ENCODE measurements around the gene CFAP251.
"Not testable (repeated sequence)": the region's sequence is repeated elsewhere in the genome, so short reads cannot be mapped to it uniquely, and the experiment has no call there.

The CFAP251 gene

GRCh38 chr12:122036153-122036552 lies 117.8 kb downstream of the CFAP251 start:
- H3K79me2 ChIP-seq (ENCODE audit: control insufficient read depth, insufficient read depth, low read length): no peaks in the 10 kb centered on the region
- no peak overlapping the region for H2BK120ac ChIP-seq (ENCODE audit: low read depth, low read length)
- no peak overlapping the region for H2AK5ac ChIP-seq (ENCODE audit: low read length)
- DNase-seq: no peak
- no CpG with 5 or more reads among the region's 6 CpGs for WGBS (ENCODE audit: extremely low coverage, insufficient coverage, low lambda C conversion rate)
- no peak overlapping the region for H2BK15ac ChIP-seq (replicated peaks; ENCODE audit: low read depth)
- no peak overlapping the region for H3K23ac ChIP-seq (ENCODE audit: low read length)
- no peak overlapping the region for H4K8ac ChIP-seq (ENCODE audit: low read depth, low read length)
- no peak overlapping the region for H2BK5ac ChIP-seq (ENCODE audit: low read length)
- H4K5ac ChIP-seq (ENCODE audit: low read length): no peak overlapping the region
- no peak overlapping the region for H3K4ac ChIP-seq (ENCODE audit: low read depth, low read length)
- no peak overlapping the region for H3K18ac ChIP-seq (ENCODE audit: low read length)
- no peaks in the 10 kb centered on the region for H3K36me3 ChIP-seq (ENCODE audit: control insufficient read depth, insufficient read depth, low read length)
- H3K4me3 ChIP-seq (ENCODE audit: low read length): no peak overlapping the region
- H3K4me2 ChIP-seq (ENCODE audit: low read length): no peak overlapping the region
- peaks cover 2% of the 10 kb centered on the region for H3K79me1 ChIP-seq (ENCODE audit: low read length)
- H3K27ac ChIP-seq (ENCODE audit: low read depth, low read length): no peak overlapping the region
- no peak overlapping the region for H3K9ac ChIP-seq (ENCODE audit: low read length)
- no peaks in the 10 kb centered on the region for H3K4me1 ChIP-seq (ENCODE audit: control insufficient read depth, low read depth, low read length)
- H3K56ac ChIP-seq (ENCODE audit: low read length): no peak overlapping the region
- no peaks in the 10 kb centered on the region for H3K27me3 ChIP-seq (ENCODE audit: insufficient read depth, low read length, poor library complexity)

DNA sequence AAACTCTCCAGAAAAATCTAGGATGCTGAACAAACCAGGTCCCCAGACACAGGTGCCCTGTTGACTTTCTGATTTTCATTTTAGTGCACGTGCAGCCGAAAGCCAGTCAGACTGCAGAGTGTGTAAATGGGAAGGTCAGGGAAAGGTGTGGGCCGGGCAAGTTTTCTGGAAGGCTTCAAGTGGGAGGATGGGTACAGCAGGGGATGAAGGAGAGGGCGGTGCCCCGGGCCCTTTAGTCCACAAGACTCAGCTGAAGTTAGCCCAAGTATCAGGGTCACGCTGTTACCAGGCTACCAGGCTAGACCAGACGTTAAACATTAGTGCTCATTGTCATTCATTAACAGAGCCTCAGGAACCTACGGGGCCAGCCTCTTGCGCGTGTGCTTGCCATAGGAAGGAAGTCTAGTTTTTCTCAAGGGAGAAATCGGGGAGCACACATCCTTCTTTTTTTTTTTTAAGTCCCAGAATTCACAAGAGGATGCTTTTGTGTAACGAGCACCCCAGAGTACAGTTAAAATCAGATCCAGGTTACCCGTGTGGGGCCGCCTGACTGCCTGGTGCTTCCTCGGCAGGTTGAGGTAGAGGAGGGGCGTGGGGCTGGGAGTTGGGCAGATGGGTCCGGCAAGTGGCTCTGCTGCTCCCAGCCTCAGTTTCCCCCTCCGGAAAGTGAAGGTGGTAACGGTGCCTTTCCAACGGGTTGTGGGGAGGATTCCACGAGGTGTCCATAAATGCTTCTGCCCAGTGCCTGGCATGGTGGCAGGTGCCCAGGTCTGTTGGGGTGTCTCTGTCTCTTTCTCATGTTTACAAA lies 122.4 kb downstream of the CFAP251 start:
- no peak overlapping the region for H2AK5ac ChIP-seq (ENCODE audit: low read length)
- peaks cover 4% of the 10 kb centered on the region for H3K36me3 ChIP-seq (ENCODE audit: control insufficient read depth, insufficient read depth, low read length)
- no peaks in the 10 kb centered on the region for H3K79me1 ChIP-seq (ENCODE audit: low read length)
- H3K4ac ChIP-seq (ENCODE audit: low read depth, low read length): no peak overlapping the region
- H3K4me3 ChIP-seq (ENCODE audit: low read length): no peak overlapping the region
- H4K5ac ChIP-seq (ENCODE audit: low read length): no peak overlapping the region
- no peak overlapping the region for H2BK15ac ChIP-seq (replicated peaks; ENCODE audit: low read depth)
- no peak overlapping the region for H3K23ac ChIP-seq (ENCODE audit: low read length)
- H3K27me3 ChIP-seq (ENCODE audit: insufficient read depth, low read length, poor library complexity): no peaks in the 10 kb centered on the region
- no peak overlapping the region for H4K8ac ChIP-seq (ENCODE audit: low read depth, low read length)
- WGBS (ENCODE audit: extremely low coverage, insufficient coverage, low lambda C conversion rate): no CpG with 5 or more reads among the region's 21 CpGs
- H2BK5ac ChIP-seq (ENCODE audit: low read length): no peak overlapping the region
- H3K9ac ChIP-seq (ENCODE audit: low read length): no peak overlapping the region
- no peaks in the 10 kb centered on the region for H3K4me1 ChIP-seq (ENCODE audit: control insufficient read depth, low read depth, low read length)
- no peak for DNase-seq
- no peak overlapping the region for H3K56ac ChIP-seq (ENCODE audit: low read length)
- H3K18ac ChIP-seq (ENCODE audit: low read length): no peak overlapping the region
- H3K4me2 ChIP-seq (ENCODE audit: low read length): no peak overlapping the region
- no peak overlapping the region for H3K27ac ChIP-seq (ENCODE audit: low read depth, low read length)
- H3K79me2 ChIP-seq (ENCODE audit: control insufficient read depth, insufficient read depth, low read length): no peaks in the 10 kb centered on the region
- H2BK120ac ChIP-seq (ENCODE audit: low read depth, low read length): no peak overlapping the region

- not testable (repeated sequence) for H3K27me3 ChIP-seq (ENCODE audit: insufficient read depth, low read length, poor library complexity); H3K36me3 ChIP-seq (ENCODE audit: control insufficient read depth, insufficient read depth, low read length); DNase-seq; H3K4me3 ChIP-seq (ENCODE audit: low read length); H3K18ac ChIP-seq (ENCODE audit: low read length); H3K56ac ChIP-seq (ENCODE audit: low read length); H4K5ac ChIP-seq (ENCODE audit: low read length); H2BK15ac ChIP-seq (replicated peaks; ENCODE audit: low read depth); H3K79me1 ChIP-seq (ENCODE audit: low read length); H3K4ac ChIP-seq (ENCODE audit: low read depth, low read length); H3K4me2 ChIP-seq (ENCODE audit: low read length); H2BK120ac ChIP-seq (ENCODE audit: low read depth, low read length); H3K79me2 ChIP-seq (ENCODE audit: control insufficient read depth, insufficient read depth, low read length); H3K4me1 ChIP-seq (ENCODE audit: control insufficient read depth, low read depth, low read length); H2BK5ac ChIP-seq (ENCODE audit: low read length); H4K8ac ChIP-seq (ENCODE audit: low read depth, low read length); H3K27ac ChIP-seq (ENCODE audit: low read depth, low read length); H3K23ac ChIP-seq (ENCODE audit: low read length); H3K9ac ChIP-seq (ENCODE audit: low read length); H2AK5ac ChIP-seq (ENCODE audit: low read length)
- WGBS (ENCODE audit: extremely low coverage, insufficient coverage, low lambda C conversion rate): no CpG with 5 or more reads among the region's 3 CpGs
Observed at GRCh38 chr12:122041458-122041857, 123.1 kb downstream of the CFAP251 start.

DNA sequence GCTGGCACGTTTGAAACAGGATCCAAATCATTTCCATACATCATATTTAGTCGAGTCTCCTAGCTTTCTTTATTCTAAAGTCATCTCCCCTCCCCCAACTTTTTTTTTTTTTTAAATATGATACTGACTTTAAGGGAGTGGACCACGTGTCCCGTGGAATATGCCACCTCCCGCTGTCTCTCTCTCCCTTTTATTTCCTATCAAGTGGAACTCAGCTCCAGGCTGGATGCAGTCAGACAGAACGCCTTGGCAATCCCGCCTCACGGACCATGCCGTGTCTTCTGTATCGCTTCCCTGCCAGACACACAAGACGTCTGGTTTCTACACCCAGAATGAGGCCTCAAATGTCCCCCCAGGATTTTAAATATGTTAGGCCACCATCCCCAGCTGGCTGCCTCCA lies 124.5 kb downstream of the CFAP251 start:
- H4K5ac ChIP-seq (ENCODE audit: low read length): no peak overlapping the region
- H2AK5ac ChIP-seq (ENCODE audit: low read length): no peak overlapping the region
- H3K4me2 ChIP-seq (ENCODE audit: low read length): no peak overlapping the region
- H3K27me3 ChIP-seq (ENCODE audit: insufficient read depth, low read length, poor library complexity): no peaks in the 10 kb centered on the region
- no peaks in the 10 kb centered on the region for H3K4me1 ChIP-seq (ENCODE audit: control insufficient read depth, low read depth, low read length)
- H3K27ac ChIP-seq (ENCODE audit: low read depth, low read length): no peak overlapping the region
- H3K79me1 ChIP-seq (ENCODE audit: low read length): no peaks in the 10 kb centered on the region
- no peak overlapping the region for H3K23ac ChIP-seq (ENCODE audit: low read length)
- no peak overlapping the region for H2BK5ac ChIP-seq (ENCODE audit: low read length)
- H3K56ac ChIP-seq (ENCODE audit: low read length): no peak overlapping the region
- WGBS (ENCODE audit: extremely low coverage, insufficient coverage, low lambda C conversion rate): no CpG with 5 or more reads among the region's 11 CpGs
- no peak overlapping the region for H3K9ac ChIP-seq (ENCODE audit: low read length)
- H2BK15ac ChIP-seq (replicated peaks; ENCODE audit: low read depth): no peak overlapping the region
- no peak overlapping the region for H3K18ac ChIP-seq (ENCODE audit: low read length)
- no peak overlapping the region for H3K4ac ChIP-seq (ENCODE audit: low read depth, low read length)
- H4K8ac ChIP-seq (ENCODE audit: low read depth, low read length): no peak overlapping the region
- no peak overlapping the region for H2BK120ac ChIP-seq (ENCODE audit: low read depth, low read length)
- no peak overlapping the region for H3K4me3 ChIP-seq (ENCODE audit: low read length)
- H3K79me2 ChIP-seq (ENCODE audit: control insufficient read depth, insufficient read depth, low read length): no peaks in the 10 kb centered on the region
- DNase-seq: no peak
- H3K36me3 ChIP-seq (ENCODE audit: control insufficient read depth, insufficient read depth, low read length): peaks cover 4% of the 10 kb centered on the region

GRCh38 chr12:122043476-122043875 lies 125.1 kb downstream of the CFAP251 start:
- Histone ChIP-seq H3K79me2 (ENCODE audit: control insufficient read depth, insufficient read depth, low read length) (no peaks in the 10 kb centered on the region), H2AK5ac (ENCODE audit: low read length) (no peak overlapping the region), H3K4me1 (ENCODE audit: control insufficient read depth, low read depth, low read length) (no peaks in the 10 kb centered on the region), H3K27ac (ENCODE audit: low read depth, low read length) (no peak overlapping the region), H3K4me2 (ENCODE audit: low read length) (no peak overlapping the region), H4K5ac (ENCODE audit: low read length) (no peak overlapping the region), H2BK120ac (ENCODE audit: low read depth, low read length) (no peak overlapping the region), H3K18ac (ENCODE audit: low read length) (no peak overlapping the region), H3K56ac (ENCODE audit: low read length) (no peak overlapping the region), H3K27me3 (ENCODE audit: insufficient read depth, low read length, poor library complexity) (no peaks in the 10 kb centered on the region), H3K36me3 (ENCODE audit: control insufficient read depth, insufficient read depth, low read length) (peaks cover 4% of the 10 kb centered on the region), H4K8ac (ENCODE audit: low read depth, low read length) (no peak overlapping the region), H3K4me3 (ENCODE audit: low read length) (no peak overlapping the region), H3K4ac (ENCODE audit: low read depth, low read length) (no peak overlapping the region), H2BK5ac (ENCODE audit: low read length) (no peak overlapping the region), H2BK15ac (replicated peaks; ENCODE audit: low read depth) (no peak overlapping the region), H3K9ac (ENCODE audit: low read length) (no peak overlapping the region), H3K79me1 (ENCODE audit: low read length) (no peaks in the 10 kb centered on the region), H3K23ac (ENCODE audit: low read length) (no peak overlapping the region)
- no CpG with 5 or more reads among the region's 15 CpGs for WGBS (ENCODE audit: extremely low coverage, insufficient coverage, low lambda C conversion rate)
- DNase-seq: no peak

- H3K18ac ChIP-seq (ENCODE audit: low read length): no peak overlapping the region
- H3K79me1 ChIP-seq (ENCODE audit: low read length): no peaks in the 10 kb centered on the region
- no peak overlapping the region for H3K23ac ChIP-seq (ENCODE audit: low read length)
- no peak overlapping the region for H3K4ac ChIP-seq (ENCODE audit: low read depth, low read length)
- no peaks in the 10 kb centered on the region for H3K79me2 ChIP-seq (ENCODE audit: control insufficient read depth, insufficient read depth, low read length)
- no peaks in the 10 kb centered on the region for H3K27me3 ChIP-seq (ENCODE audit: insufficient read depth, low read length, poor library complexity)
- peak; percentile 46 for DNase-seq
- no peak overlapping the region for H3K4me2 ChIP-seq (ENCODE audit: low read length)
- H3K9ac ChIP-seq (ENCODE audit: low read length): no peak overlapping the region
- H3K56ac ChIP-seq (ENCODE audit: low read length): no peak overlapping the region
- H2BK5ac ChIP-seq (ENCODE audit: low read length): no peak overlapping the region
- no peak overlapping the region for H4K8ac ChIP-seq (ENCODE audit: low read depth, low read length)
- no peak overlapping the region for H2BK15ac ChIP-seq (replicated peaks; ENCODE audit: low read depth)
- H3K27ac ChIP-seq (ENCODE audit: low read depth, low read length): no peak overlapping the region
- H3K36me3 ChIP-seq (ENCODE audit: control insufficient read depth, insufficient read depth, low read length): peaks cover 4% of the 10 kb centered on the region
- no peaks in the 10 kb centered on the region for H3K4me1 ChIP-seq (ENCODE audit: control insufficient read depth, low read depth, low read length)
- no CpG with 5 or more reads among the region's 7 CpGs for WGBS (ENCODE audit: extremely low coverage, insufficient coverage, low lambda C conversion rate)
- H2BK120ac ChIP-seq (ENCODE audit: low read depth, low read length): no peak overlapping the region
- no peak overlapping the region for H3K4me3 ChIP-seq (ENCODE audit: low read length)
- no peak overlapping the region for H4K5ac ChIP-seq (ENCODE audit: low read length)
- no peak overlapping the region for H2AK5ac ChIP-seq (ENCODE audit: low read length)
Observed at GRCh38 chr12:122045262-122045661, 126.9 kb downstream of the CFAP251 start.

Data from mesendoderm (in vitro differentiated cells).